ENCODE measurements around the gene RPS6KL1. TPM values are rescaled to one million over a fixed set of nuclear protein-coding genes. Genes with fewer than 3 reads are reported as not detected.
"Not testable (repeated sequence)": the region's sequence is repeated elsewhere in the genome, so short reads cannot be mapped to it uniquely, and the experiment has no call there.

Gene RPS6KL1
- total RNA-seq, 1 experiment from 2014 or later = 1.3 TPM

- DNase-seq (ENCODE audit: low read depth, low spot score) = no peak
- in situ Hi-C loops (cut with HindIII; ENCODE audit: low pct_unique_long_range_greater_than_20kb, low sequenced_read_pairs) = no loop called here
These were observed 19.1 kb upstream of the RPS6KL1 start for GRCh38 chr14:74942181-74942580.

GRCh38 chr14:74941676-74942097 is 18.6 kb upstream of the RPS6KL1 start:
- in situ Hi-C loops (cut with HindIII; ENCODE audit: low pct_unique_long_range_greater_than_20kb, low sequenced_read_pairs) = no loop called here
- DNase-seq (ENCODE audit: low read depth, low spot score) = no peak

- in situ Hi-C loops (cut with HindIII; ENCODE audit: low pct_unique_long_range_greater_than_20kb, low sequenced_read_pairs) = no loop called here
These were observed 18.0 kb upstream of the RPS6KL1 start for GRCh38 chr14:74940956-74941565.

GRCh38 chr14:74938531-74939495 is 15.8 kb upstream of the RPS6KL1 start:
- in situ Hi-C loops (cut with HindIII; ENCODE audit: low pct_unique_long_range_greater_than_20kb, low sequenced_read_pairs) = no loop called here
- no peak for DNase-seq (ENCODE audit: low read depth, low spot score)

More at GRCh38 chr14:74940956-74941565, 18.0 kb upstream of the RPS6KL1 start:
- DNase-seq (ENCODE audit: low read depth, low spot score) = no peak

DNA sequence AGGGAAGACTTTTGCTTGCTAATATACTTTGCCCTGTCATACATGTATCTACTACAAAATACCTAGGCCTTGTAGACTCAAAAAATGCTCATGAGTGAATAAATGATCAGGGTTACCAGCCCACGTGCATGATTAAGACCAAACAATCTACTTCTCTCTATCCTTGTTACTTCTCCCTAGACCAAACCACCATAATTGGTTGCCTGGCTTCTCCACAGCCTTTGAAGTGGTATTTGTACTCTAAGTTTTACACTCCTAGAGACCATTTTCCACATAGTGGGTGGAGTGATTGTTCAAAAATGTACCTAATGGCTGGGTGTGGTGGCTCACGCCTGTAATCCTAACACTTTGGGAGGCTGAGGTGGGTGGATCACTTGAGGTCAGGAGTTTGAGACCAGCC is 14.1 kb upstream of the RPS6KL1 start:
- in situ Hi-C loops (cut with HindIII; ENCODE audit: low pct_unique_long_range_greater_than_20kb, low sequenced_read_pairs) = no loop called here
- no peak for DNase-seq (ENCODE audit: low read depth, low spot score)

DNA sequence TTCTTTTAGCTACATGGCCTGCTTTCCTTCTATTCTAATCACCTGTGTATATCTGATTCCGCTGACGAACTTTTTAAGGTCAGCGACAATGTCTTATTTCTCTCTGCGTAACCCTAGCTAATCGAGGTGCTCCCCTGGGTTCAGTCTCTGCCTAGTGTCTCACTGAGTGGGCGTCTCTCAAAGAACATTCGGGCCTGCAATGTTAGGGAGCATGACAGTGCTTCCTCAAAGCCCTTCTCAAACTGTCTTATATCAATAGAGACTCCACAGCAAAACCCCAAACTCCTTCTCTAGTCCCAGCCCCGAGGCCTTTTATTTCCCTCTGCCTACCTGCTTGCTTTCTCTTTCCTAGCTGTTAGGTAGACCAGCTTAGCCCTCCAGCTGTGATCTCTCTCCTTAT is 13.7 kb upstream of the RPS6KL1 start:
- DNase-seq (ENCODE audit: low read depth, low spot score) = no peak
- in situ Hi-C loops (cut with HindIII; ENCODE audit: low pct_unique_long_range_greater_than_20kb, low sequenced_read_pairs) = no loop called here

GRCh38 chr14:74936151-74936550 is 13.1 kb upstream of the RPS6KL1 start:
- in situ Hi-C loops (cut with HindIII; ENCODE audit: low pct_unique_long_range_greater_than_20kb, low sequenced_read_pairs) = no loop called here
- DNase-seq (ENCODE audit: low read depth, low spot score) = no peak

DNA sequence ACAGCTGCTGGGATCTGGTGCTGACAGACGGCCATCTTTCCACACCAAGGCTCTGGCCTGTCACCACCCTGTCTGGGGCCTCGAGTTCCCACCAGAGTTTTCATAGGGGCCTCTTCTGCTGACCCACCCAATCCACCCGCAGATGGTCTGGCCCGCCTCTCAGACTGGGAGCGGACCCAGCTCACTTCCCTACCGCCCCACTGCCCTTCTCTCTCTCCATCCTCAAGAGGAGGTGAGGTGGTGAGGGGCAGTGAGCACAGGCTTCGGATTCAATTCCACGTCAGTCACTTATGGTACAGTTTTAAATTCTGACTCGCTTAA is 12.3 kb upstream of the RPS6KL1 start:
- in situ Hi-C loops (cut with HindIII; ENCODE audit: low pct_unique_long_range_greater_than_20kb, low sequenced_read_pairs) = no loop called here
- no peak for DNase-seq (ENCODE audit: low read depth, low spot score)

GRCh38 chr14:74934476-74935359 is 11.7 kb upstream of the RPS6KL1 start:
- in situ Hi-C loops (cut with HindIII; ENCODE audit: low pct_unique_long_range_greater_than_20kb, low sequenced_read_pairs) = no loop called here
- no peak for DNase-seq (ENCODE audit: low read depth, low spot score)

DNA sequence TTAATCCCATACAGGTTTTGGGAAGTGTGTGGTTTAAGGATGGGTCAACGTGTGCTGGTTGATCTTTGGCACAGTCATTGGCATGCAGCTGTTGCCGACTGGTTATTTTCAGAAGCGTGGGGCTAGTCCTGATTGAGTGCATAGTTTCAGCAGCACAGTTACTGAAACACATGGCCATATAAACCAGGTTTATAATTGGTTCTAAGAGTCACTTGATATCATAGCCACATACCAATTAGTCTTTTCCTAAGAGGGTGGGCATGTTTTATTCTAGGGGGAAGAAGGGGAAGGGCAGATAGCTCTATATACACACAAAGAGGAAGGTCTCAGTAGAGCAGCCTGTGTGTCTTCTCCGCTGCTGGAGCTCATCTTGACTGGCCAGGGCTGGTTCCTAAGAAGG is 11.0 kb upstream of the RPS6KL1 start:
- in situ Hi-C loops (cut with HindIII; ENCODE audit: low pct_unique_long_range_greater_than_20kb, low sequenced_read_pairs) = no loop called here
- DNase-seq (ENCODE audit: low read depth, low spot score) = no peak

DNA sequence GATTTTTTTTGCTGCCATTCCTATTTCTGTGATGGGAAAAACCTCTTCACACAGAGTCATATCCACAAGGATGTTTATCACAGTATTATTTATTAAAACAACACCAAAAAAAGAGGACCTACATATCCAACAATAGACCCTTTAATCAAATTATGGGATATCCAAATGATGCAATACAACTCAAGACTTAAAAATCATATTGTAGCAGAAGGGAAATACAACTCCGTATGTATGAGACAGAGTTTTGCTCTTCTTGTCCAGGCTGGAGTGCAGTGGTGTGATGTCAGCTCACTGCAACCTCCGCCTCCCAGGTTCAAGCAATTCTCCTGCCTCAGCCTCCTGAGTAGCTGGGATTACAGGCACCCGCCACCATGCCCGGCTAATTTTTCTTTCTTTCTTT is 9.9 kb upstream of the RPS6KL1 start:
- in situ Hi-C loops (cut with HindIII; ENCODE audit: low pct_unique_long_range_greater_than_20kb, low sequenced_read_pairs) = not testable (repeated sequence)
- DNase-seq (ENCODE audit: low read depth, low spot score) = peak; percentile 8

DNA sequence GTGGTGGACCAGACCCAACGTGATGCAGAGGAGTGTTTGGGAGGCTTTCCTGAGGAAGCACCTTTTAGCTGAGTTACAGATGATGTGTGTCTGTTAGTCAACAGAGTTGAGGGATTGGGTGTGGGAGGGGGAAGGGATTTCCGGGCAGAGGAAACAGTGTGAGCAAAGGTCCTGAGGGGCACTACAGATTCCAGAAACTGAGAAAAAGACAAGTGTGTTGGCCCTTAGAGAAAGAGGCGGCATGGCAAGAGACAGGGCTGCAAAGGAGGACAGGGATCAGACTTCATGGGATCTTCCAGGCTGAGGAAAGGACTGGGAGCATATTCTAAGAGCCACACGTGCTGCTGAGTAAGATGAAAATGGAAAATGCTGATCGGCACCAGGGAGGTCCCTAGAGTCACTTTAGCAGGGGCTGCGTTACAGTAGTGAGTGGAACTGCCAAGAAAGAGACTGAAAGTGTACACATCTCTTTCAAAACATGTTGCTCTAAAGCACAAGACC is 9.4 kb upstream of the RPS6KL1 start:
- DNase-seq (ENCODE audit: low read depth, low spot score) = peak; percentile 19
- in situ Hi-C loops (cut with HindIII; ENCODE audit: low pct_unique_long_range_greater_than_20kb, low sequenced_read_pairs) = no loop called here

DNA sequence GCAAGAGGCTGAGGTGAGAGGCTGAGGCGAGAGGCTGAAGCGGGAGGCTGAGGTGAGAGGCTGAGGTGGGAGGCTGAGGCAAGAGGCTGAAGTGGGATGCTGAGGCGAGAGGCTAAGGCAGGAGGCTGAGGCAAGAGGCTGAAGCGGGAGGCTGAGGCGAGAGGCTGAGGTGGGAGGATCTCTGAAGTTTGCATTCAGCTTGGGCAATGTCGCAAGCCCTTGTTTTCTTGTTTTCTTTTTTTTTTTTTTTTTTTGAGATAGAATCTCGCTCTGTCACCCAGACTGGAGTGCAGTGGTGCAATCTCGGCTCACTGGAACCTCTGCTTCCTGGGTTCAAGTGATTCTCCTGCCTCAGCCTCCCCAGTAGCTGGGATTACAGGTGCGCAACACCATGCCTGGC is 8.7 kb upstream of the RPS6KL1 start:
- in situ Hi-C loops (cut with HindIII; ENCODE audit: low pct_unique_long_range_greater_than_20kb, low sequenced_read_pairs); DNase-seq (ENCODE audit: low read depth, low spot score): not testable (repeated sequence)

- DNase-seq (ENCODE audit: low read depth, low spot score) = no peak
- in situ Hi-C loops (cut with HindIII; ENCODE audit: low pct_unique_long_range_greater_than_20kb, low sequenced_read_pairs) = no loop called here
These were observed 6.2 kb upstream of the RPS6KL1 start for GRCh38 chr14:74929242-74929641.

- in situ Hi-C loops (cut with HindIII; ENCODE audit: low pct_unique_long_range_greater_than_20kb, low sequenced_read_pairs) = no loop called here
- no peak for DNase-seq (ENCODE audit: low read depth, low spot score)
These were observed 4.2 kb upstream of the RPS6KL1 start for GRCh38 chr14:74927225-74927624.

DNA sequence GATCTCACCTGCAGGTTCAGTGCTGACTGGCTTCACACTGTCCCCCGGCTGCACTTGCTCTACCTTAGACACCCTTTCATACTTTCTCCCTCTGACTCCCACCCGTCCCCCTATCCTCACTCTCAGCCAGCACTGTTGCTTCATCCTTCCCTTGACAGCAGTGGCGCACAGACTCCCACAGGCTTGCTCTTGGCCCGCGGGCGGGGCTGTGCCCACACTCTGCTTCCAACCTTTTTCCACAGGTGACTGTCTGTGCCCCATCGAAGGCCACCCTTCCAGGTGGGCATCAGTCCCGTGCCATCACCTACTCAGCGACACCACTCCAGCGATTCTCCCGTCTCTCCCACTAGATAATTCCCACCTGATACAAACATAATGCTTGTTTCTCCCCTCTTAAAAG is 1.0 kb upstream of the RPS6KL1 start:
- DNase-seq (ENCODE audit: low read depth, low spot score) = no peak
- in situ Hi-C loops (cut with HindIII; ENCODE audit: low pct_unique_long_range_greater_than_20kb, low sequenced_read_pairs) = no loop called here

DNA sequence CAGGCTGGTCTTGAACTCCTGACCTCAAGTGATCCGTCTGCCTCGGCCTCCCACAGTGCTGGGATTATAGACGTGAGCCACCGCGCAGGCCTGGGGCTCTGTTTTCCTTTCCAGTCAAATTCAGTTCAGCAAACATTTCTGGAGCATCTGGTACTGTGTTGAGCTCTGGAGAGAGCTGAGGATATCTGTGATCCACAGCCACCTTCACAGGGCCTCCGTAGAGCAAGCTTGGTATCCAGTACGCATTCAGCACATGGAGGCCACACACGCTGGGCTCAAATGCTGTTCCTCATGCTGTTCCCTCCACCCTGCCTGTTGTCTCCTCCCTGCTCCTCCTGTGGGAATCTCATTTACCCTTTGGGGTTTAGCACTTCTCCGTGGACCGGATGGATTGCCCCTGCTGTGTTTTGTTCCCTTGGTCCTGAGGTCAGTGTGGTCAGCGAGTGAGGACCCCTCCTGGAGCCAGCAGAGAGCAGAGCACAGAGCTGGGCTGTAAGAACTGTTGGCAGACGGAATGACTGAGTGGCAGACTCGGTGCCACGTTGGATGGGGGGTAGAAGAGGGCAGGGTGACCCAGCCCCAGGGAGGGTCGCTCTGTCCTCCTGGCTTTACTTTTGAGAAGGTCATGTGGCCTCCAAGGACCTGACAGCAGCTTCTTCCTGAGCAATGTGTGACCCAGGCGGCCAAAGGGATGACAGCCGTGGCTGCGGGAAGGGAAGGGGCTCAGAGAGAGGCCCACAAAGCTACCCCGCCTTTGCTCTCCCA is 891 bp downstream of the RPS6KL1 start:
- in situ Hi-C loops (cut with HindIII; ENCODE audit: low pct_unique_long_range_greater_than_20kb, low sequenced_read_pairs) = no loop called here
- DNase-seq (ENCODE audit: low read depth, low spot score) = no peak
